IPS DF 6.9 (cell line): ENCODE measurements around the gene SLC22A23.

Experiments used
- DNase-seq: peaks from one replicate; pipeline ENCODE4 v3.0.0-alpha.2; 2013; ENCODE audit warnings: low read depth, low spot score
- H3K27ac ChIP-seq: one replicate; pipeline ENCODE4 v1.5.1; 2013; ENCODE audit warnings: low read length, control low read depth
- H3K27me3 ChIP-seq: 2 replicates; pipeline ENCODE4 v1.6.1; 2013; ENCODE audit warnings: mild to moderate bottlenecking, low read length; ENCODE audit not compliant: control insufficient read depth, insufficient read depth
- H3K36me3 ChIP-seq: 2 replicates; pipeline ENCODE4 v1.6.1; 2013; ENCODE audit warnings: low read length; ENCODE audit not compliant: control insufficient read depth, insufficient read depth
- H3K4me1 ChIP-seq: 2 replicates; pipeline ENCODE4 v1.6.1; 2013; ENCODE audit warnings: low read length; ENCODE audit not compliant: control insufficient read depth, insufficient read depth
- H3K4me3 ChIP-seq: 2 replicates; pipeline ENCODE4 v1.5.1; 2013; ENCODE audit warnings: mild to moderate bottlenecking, low read length
- H3K9me3 ChIP-seq: 2 replicates; pipeline ENCODE4 v1.6.1; 2013; ENCODE audit warnings: low read length, inconsistent platforms; ENCODE audit not compliant: control insufficient read depth, insufficient read depth
- WGBS: extraction: QIAGEN DNeasy Blood & Tissue Kit; methylation state at CpG from one replicate; pipeline ENCODE4 v1.1.7; 2013; ENCODE audit warnings: mixed read lengths, missing lambda C conversion rate; ENCODE audit not compliant: insufficient read length, insufficient coverage; 5-methylcytosine and 5-hydroxymethylcytosine counted together

SLC22A23 gene

DNA sequence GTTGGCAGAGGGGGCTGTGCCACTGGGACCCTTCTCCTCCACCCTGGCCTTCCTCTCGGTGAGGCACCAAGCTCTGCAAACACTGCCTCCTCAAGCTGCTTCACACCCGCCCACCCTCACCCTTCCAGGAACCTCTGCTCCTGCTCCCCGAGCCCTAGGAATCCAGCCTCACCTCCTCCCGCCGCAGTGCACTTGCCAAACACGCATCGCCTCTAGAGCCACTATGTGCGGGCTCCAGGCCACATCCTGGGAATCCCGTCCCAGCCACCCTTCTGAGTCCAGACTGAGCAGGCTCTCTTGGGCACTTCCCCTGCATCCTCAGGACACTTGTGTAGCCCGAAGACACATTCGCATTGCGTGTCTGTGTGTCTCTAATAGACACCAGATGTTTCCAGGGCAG, 179.6 kb downstream of the SLC22A23 start:
- Histone ChIP-seq H3K4me1 (peaks cover 2% of the 10 kb centered on the region; the same call in 1 of the 2 replicates), H3K4me3 (no peak overlapping the region), H3K36me3 (peaks cover 6% of the 10 kb centered on the region; the same call in 1 of the 2 replicates), H3K27ac (no peak overlapping the region), H3K27me3 (no peaks in the 10 kb centered on the region), H3K9me3 (no peaks in the 10 kb centered on the region)
- no CpG with 5 or more reads among the region's 12 CpGs for WGBS
- DNase-seq = no peak

DNA sequence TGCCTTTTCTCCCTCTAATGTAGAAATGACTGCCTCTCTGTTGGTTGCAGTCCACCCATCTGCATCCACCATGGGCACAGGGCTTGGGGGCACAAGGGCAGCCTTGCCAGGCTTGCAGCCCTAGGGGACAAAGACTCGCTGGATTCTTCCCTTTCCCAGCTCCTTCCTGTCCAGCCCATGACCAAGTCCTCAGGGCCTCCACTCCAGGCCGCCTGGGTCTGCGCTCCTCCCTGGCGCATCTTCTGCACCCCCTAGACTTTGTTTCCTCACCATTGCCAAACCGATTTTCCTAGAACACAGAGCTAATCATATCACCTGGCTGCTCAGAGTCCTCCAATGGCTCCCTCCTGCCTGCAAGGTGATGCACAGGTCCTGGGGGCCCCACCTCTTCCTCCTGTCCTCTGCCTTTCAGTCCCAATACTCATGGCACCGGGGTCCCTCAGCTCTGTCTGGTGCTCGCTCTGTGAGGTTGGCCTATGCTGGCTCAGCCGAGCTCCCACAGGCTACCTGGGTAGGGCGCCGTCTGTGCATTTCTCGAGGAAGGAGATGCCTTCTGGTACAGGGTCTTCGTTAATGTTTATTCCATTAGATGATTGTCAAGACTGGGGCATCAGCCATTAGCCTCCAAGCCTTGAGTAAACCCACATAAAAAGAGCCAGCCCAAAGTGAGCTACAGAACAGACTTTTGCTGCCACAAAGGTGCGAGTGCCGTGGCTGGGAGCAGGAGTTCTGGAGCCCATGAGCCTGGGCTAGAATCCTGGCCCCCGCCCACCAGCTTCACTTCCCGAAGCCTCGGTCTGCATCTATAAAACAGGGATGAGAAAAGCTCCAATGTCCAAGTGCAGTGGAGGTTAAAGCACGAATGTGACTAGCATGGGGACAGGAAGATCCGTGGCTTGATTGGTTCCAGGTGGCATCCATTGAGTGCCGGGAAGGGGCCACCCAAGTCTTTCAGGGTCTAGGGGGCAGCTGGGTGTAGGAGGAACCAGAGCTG, 180.4 kb downstream of the SLC22A23 start:
- Histone ChIP-seq H3K27ac (no peak overlapping the region), H3K36me3 (peaks cover 6% of the 10 kb centered on the region; the same call in 1 of the 2 replicates), H3K27me3 (no peaks in the 10 kb centered on the region), H3K9me3 (no peaks in the 10 kb centered on the region), H3K4me1 (no peaks in the 10 kb centered on the region; the same call in 1 of the 2 replicates), H3K4me3 (no peak overlapping the region)
- no peak for DNase-seq
- WGBS = no CpG with 5 or more reads among the region's 20 CpGs

DNA sequence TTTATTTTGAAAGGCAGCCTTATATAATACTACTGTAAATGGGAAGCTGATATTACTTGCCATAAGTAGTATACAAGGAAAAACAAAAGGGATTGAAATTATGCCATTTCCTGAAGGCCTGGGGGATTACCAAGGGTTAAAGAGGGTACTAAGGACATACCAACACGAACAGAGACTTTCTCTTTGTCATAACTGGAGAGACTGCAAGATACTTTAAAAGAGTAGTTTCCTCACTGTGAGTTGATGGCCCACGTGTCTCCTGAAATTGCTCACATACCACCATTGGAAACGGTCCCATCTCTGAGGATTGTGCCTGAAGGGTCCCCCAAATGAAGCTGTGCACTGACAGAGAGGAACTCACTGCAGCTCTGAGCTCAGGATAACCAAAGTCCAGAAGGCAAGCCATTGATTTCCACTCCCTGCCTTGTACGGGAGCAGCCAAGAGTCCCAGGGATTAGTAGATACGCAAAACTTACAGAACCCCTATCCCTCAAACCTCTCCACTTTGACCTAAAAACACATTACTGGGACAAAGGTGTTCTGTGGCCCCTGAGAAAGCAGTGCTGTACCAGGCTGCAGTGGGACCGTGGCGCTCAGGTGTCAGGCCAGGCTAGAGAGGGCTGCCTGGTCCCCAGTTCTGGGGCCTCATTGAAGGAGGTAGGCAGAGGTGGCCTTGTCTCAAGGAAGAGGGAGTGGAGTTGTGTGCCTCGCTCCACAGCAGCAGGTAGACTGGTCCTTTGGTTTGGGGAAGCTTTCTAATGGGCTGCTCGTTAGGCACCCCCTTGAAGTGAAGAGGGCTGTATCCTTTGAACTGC, 182.9 kb downstream of the SLC22A23 start:
- WGBS = no CpG with 5 or more reads among the region's 9 CpGs
- Histone ChIP-seq H3K4me3 (no peak overlapping the region), H3K4me1 (no peaks in the 10 kb centered on the region), H3K27me3 (no peaks in the 10 kb centered on the region), H3K27ac (no peak overlapping the region), H3K9me3 (no peaks in the 10 kb centered on the region), H3K36me3 (peaks cover 20% of the 10 kb centered on the region)
- DNase-seq = no peak

GRCh38 chr6:3272911-3273547, 183.8 kb downstream of the SLC22A23 start:
- Histone ChIP-seq H3K9me3 (no peaks in the 10 kb centered on the region), H3K27ac (no peak overlapping the region), H3K4me1 (no peaks in the 10 kb centered on the region), H3K36me3 (peaks cover 22% of the 10 kb centered on the region), H3K4me3 (no peak overlapping the region), H3K27me3 (no peaks in the 10 kb centered on the region)
- DNase-seq = no peak
- WGBS = no CpG with 5 or more reads among the region's 32 CpGs

DNA sequence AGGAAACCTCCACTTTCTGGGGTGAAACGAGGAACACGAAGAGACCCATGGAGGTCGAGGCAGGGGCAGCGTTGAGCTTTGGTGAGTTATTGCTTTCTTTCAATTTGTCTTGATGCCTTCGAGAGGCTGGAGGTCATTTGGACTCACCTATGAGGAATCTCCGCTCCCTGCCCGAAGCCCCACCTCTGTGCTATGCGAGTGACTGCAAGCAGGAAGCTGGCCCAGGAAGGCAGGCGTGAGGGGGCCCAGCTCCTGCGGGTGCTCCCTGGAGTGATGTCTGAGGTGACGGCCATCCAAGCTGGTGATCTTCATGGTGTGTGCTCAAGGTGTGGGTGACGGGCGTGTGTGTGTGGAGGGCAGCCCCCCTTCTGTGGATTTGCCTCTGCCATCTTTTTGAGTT, 185.1 kb downstream of the SLC22A23 start:
- H3K36me3 ChIP-seq = peaks cover 22% of the 10 kb centered on the region
- no peaks in the 10 kb centered on the region for H3K27me3 ChIP-seq
- no peak overlapping the region for H3K4me3 ChIP-seq
- DNase-seq = no peak
- H3K4me1 ChIP-seq = no peaks in the 10 kb centered on the region
- no peak overlapping the region for H3K27ac ChIP-seq
- no CpG with 5 or more reads among the region's 13 CpGs for WGBS
- no peaks in the 10 kb centered on the region for H3K9me3 ChIP-seq

- DNase-seq = no peak
- Histone ChIP-seq H3K4me1 (no peaks in the 10 kb centered on the region), H3K9me3 (no peaks in the 10 kb centered on the region), H3K27ac (no peak overlapping the region), H3K4me3 (no peak overlapping the region), H3K27me3 (no peaks in the 10 kb centered on the region), H3K36me3 (peaks cover 22% of the 10 kb centered on the region)
- WGBS = no CpG with 5 or more reads among the region's 15 CpGs
Measured at GRCh38 chr6:3270258-3270657, 186.6 kb downstream of the SLC22A23 start.

DNA sequence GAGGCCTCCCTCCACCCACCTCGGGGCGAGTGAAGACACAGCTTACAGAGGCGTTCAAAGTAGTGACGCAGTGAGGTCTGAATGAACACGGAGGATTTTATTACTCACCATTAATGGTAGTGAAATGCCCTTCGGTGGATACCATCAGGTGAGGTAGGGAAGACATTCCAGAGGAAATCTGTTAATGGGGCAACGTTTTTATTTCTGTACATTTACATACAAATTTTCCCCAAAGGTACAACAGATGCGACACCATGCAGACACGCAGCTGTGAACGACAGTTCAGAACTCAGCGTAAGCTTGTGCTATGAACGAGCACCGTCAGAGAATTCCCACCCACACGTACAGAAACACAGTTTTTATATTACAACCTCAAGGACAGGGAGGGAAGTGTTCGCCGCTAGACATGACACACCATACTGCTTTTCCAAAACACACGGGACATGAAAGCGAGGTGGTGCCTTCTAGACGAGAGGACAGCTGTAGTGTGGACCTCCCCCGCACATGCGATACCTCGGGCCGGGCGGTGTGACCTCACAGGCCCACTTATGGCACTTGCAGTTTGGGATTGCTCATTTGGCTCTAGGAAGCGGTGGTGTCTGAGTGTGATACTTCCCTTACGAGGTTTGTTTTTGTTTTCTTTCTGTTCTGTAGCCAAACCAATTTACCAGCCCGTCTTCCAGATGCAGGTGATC, 187.4 kb downstream of the SLC22A23 start:
- Histone ChIP-seq H3K4me1 (no peaks in the 10 kb centered on the region), H3K27ac (no peak overlapping the region), H3K36me3 (peaks cover 22% of the 10 kb centered on the region), H3K9me3 (no peaks in the 10 kb centered on the region), H3K27me3 (no peaks in the 10 kb centered on the region), H3K4me3 (no peak overlapping the region)
- no peak for DNase-seq
- WGBS = no CpG with 5 or more reads among the region's 27 CpGs

- Histone ChIP-seq H3K36me3 (peaks cover 30% of the 10 kb centered on the region), H3K27ac (no peak overlapping the region), H3K4me1 (no peaks in the 10 kb centered on the region), H3K4me3 (no peak overlapping the region), H3K27me3 (no peaks in the 10 kb centered on the region), H3K9me3 (no peaks in the 10 kb centered on the region)
- DNase-seq = no peak
- WGBS = no CpG with 5 or more reads among the region's 11 CpGs
Measured at GRCh38 chr6:3268680-3269079, 188.2 kb downstream of the SLC22A23 start.

- H3K27me3 ChIP-seq = no peaks in the 10 kb centered on the region
- H3K4me3 ChIP-seq = no peak overlapping the region
- H3K36me3 ChIP-seq = peaks cover 25% of the 10 kb centered on the region
- no peaks in the 10 kb centered on the region for H3K9me3 ChIP-seq
- DNase-seq = no peak
- no peak overlapping the region for H3K27ac ChIP-seq
- whole genome bisulfite sequencing = no CpG with 5 or more reads among the region's 5 CpGs
- H3K4me1 ChIP-seq = no peaks in the 10 kb centered on the region; the same call in 1 of the 2 replicates
Measured at GRCh38 chr6:3267162-3267561, 189.7 kb downstream of the SLC22A23 start.
